Mesothelial cell of epicardium (in vitro differentiated cells): ENCODE results near the gene INF2. TPM values are rescaled to one million over a fixed set of nuclear protein-coding genes. Genes with fewer than 3 reads are reported as not detected.

Experiments used
- DNase-seq, 2 experiments: peaks; one replicate each; pipeline ENCODE4 v3.0.0; 2021; ENCODE audit warnings: low spot score in 2 of 2; ENCODE audit not compliant: unreplicated experiment in 2 of 2
- H3K27ac Mint-ChIP-seq: 2 replicates; pipeline ENCODE4 v1.8.0; 2021; ENCODE audit warnings: mixed read lengths
- H3K27me3 Mint-ChIP-seq: 2 replicates; pipeline ENCODE4 v1.8.0; 2021; ENCODE audit warnings: low read depth, mixed read lengths
- H3K36me3 Mint-ChIP-seq: 2 replicates; pipeline ENCODE4 v1.8.0; 2021; ENCODE audit warnings: mixed read lengths
- H3K4me1 Mint-ChIP-seq: 2 replicates; pipeline ENCODE4 v1.8.0; 2021; ENCODE audit warnings: mixed read lengths
- H3K4me3 Mint-ChIP-seq: 2 replicates; pipeline ENCODE4 v1.8.0; 2021; ENCODE audit warnings: mild to moderate bottlenecking, moderate library complexity, mixed read lengths
- H3K9me3 Mint-ChIP-seq: 2 replicates; pipeline ENCODE4 v1.8.0; 2021; ENCODE audit warnings: mixed read lengths
- CTCF ChIP-seq: fragments of 200-600 bp; sonication (generic); IDR thresholded peaks from one replicate; pipeline ENCODE4 v1.5.0; 2021; ENCODE audit warnings: antibody characterized with exemption; ENCODE audit not compliant: unreplicated experiment
- total RNA-seq: library from RNA; stranded (reverse); gene quantifications from 3 replicates; pipeline ENCODE4 v1.2.1, GENCODE V29; 2021

Gene INF2
- total RNA-seq, result 90.2 to 92.8 TPM (median 92.5 TPM) in 3 replicates

GRCh38 chr14:104689109-104689880, at the start of gene INF2:
TSS of gene INF2 (plus strand) at chr14:104689618. CDS start at chr14:104701366, 11,748 bp downstream.
- no peak for TF ChIP-seq CTCF
- DNase-seq, result peak; percentile 54 to 58
- Mint-ChIP-seq H3K4me1 (peaks cover 37% of the 10 kb centered on the region), H3K27ac (peak within 1 kb of the TSS; percentile 39), H3K36me3 (no peaks in the 10 kb centered on the region), H3K9me3 (no peaks in the 10 kb centered on the region), H3K27me3 (no peaks in the 10 kb centered on the region), H3K4me3 (peak within 1 kb of the TSS; percentile 66)

- Mint-ChIP-seq H3K27ac (no peak overlapping the region), H3K36me3 (peaks cover 4% of the 10 kb centered on the region), H3K4me3 (no peak overlapping the region), H3K27me3 (peaks cover 26% of the 10 kb centered on the region), H3K4me1 (peaks cover 7% of the 10 kb centered on the region), H3K9me3 (peaks cover 5% of the 10 kb centered on the region)
- DNase-seq, result peak; percentile 55 to 82
- peak; percentile 88 for TF ChIP-seq CTCF
Observed at GRCh38 chr14:104639885-104640548, 49.4 kb upstream of the INF2 start.

- H3K27ac Mint-ChIP-seq, result no peak overlapping the region
- H3K36me3 Mint-ChIP-seq, result peaks cover 5% of the 10 kb centered on the region
- H3K4me1 Mint-ChIP-seq, result peaks cover 7% of the 10 kb centered on the region
- TF ChIP-seq CTCF, result no peak
- H3K9me3 Mint-ChIP-seq, result peaks cover 9% of the 10 kb centered on the region
- no peak for DNase-seq
- peaks cover 29% of the 10 kb centered on the region for H3K27me3 Mint-ChIP-seq
- H3K4me3 Mint-ChIP-seq, result no peak overlapping the region
Observed at GRCh38 chr14:104640681-104641080, 48.7 kb upstream of the INF2 start.

GRCh38 chr14:104641753-104642539, 47.5 kb upstream of the INF2 start:
- no peak overlapping the region for H3K27ac Mint-ChIP-seq
- H3K36me3 Mint-ChIP-seq, result peaks cover 5% of the 10 kb centered on the region
- no peak for DNase-seq
- peaks cover 16% of the 10 kb centered on the region for H3K9me3 Mint-ChIP-seq
- TF ChIP-seq CTCF, result no peak
- H3K4me3 Mint-ChIP-seq, result no peak overlapping the region
- peaks cover 7% of the 10 kb centered on the region for H3K4me1 Mint-ChIP-seq
- H3K27me3 Mint-ChIP-seq, result peaks cover 29% of the 10 kb centered on the region

- no peak overlapping the region for H3K4me3 Mint-ChIP-seq
Observed at GRCh38 chr14:104642540-104642868, 46.9 kb upstream of the INF2 start.

More at GRCh38 chr14:104642540-104642868, 46.9 kb upstream of the INF2 start:
- no peak for DNase-seq
- peaks cover 5% of the 10 kb centered on the region for H3K36me3 Mint-ChIP-seq
- TF ChIP-seq CTCF, result no peak
- no peak overlapping the region for H3K27ac Mint-ChIP-seq
- peaks cover 7% of the 10 kb centered on the region for H3K4me1 Mint-ChIP-seq
- peaks cover 27% of the 10 kb centered on the region for H3K27me3 Mint-ChIP-seq
- H3K9me3 Mint-ChIP-seq, result peaks cover 16% of the 10 kb centered on the region
